SK-N-SH (cell line): ENCODE measurements around the gene GABRR1. TPM values are rescaled to one million over a fixed set of nuclear protein-coding genes. Genes with fewer than 3 reads are reported as not detected.

Experiments used
- CTCF ChIA-PET: fragments of 300-600, 350-600 bp; formaldehyde crosslinking; extraction: SDS; loops from one replicate; lab custom pipeline; 2021; lab: Yijun Ruan, JAX
- POLR2A ChIA-PET: fragments of 350-600 bp; sonication (Branson Sonifier 250); formaldehyde crosslinking; extraction: SDS; loops from one replicate; lab custom pipeline; 2020; ENCODE audit warnings: antibody characterized with exemption, inconsistent platforms; lab: Yijun Ruan, JAX
- DNase-seq: peaks from one replicate; pipeline ENCODE4 v3.0.0; 2012
- H2AFZ ChIP-seq: fragments of 200-600 bp; sonication (generic); 2 replicates; pipeline ENCODE4 v1.8.1; 2016; ENCODE audit warnings: antibody characterized with exemption, mild to moderate bottlenecking, low read depth
- H3F3A ChIP-seq: fragments of 200-600 bp; sonication (generic); replicated peaks from 2 replicates; pipeline ENCODE3; 2016; ENCODE audit warnings: antibody characterized with exemption, mild to moderate bottlenecking; ENCODE audit not compliant: insufficient read depth
- H3K27ac ChIP-seq, 2 experiments: fragments of 200-500 bp in 1 of 2; fragments of 200-600 bp in 1 of 2; sonication (Bioruptor generic) in 1 of 2; sonication (generic), shearing (Covaris generic) in 1 of 2; 2 replicates each; pipeline versions ENCODE4 v1.5.1 to v1.6.1; 2014 to 2016; ENCODE audit warnings: low read depth in 2 of 2, inconsistent platforms in 1 of 2, low read length in 1 of 2, mild to moderate bottlenecking in 1 of 2, mixed read lengths in 1 of 2
- H3K27me3 ChIP-seq: fragments of 200-600 bp; sonication (generic), shearing (Covaris generic); 2 replicates; pipeline ENCODE4 v1.6.1; 2016; ENCODE audit warnings: mixed run types; ENCODE audit not compliant: insufficient read depth
- H3K36me3 ChIP-seq, 2 experiments: fragments of 200-500 bp in 1 of 2; fragments of 200-600 bp in 1 of 2; sonication (Bioruptor generic) in 1 of 2; sonication (generic) in 1 of 2; replicated peaks in 1 of 2; 2 replicates each; pipeline versions ENCODE3 to v1.5.1; 2014 to 2016; ENCODE audit warnings: low read length in 1 of 2, mild to moderate bottlenecking in 1 of 2; ENCODE audit not compliant: insufficient read depth in 2 of 2, control insufficient read depth in 1 of 2
- H3K4me1 ChIP-seq, 2 experiments: fragments of 200-500 bp in 1 of 2; fragments of 200-600 bp in 1 of 2; sonication (Bioruptor generic) in 1 of 2; sonication (generic), shearing (Covaris generic) in 1 of 2; 2 replicates each; pipeline versions ENCODE4 v1.5.1 to v1.6.1; 2014 to 2016; ENCODE audit warnings: low read depth in 1 of 2, low read length in 1 of 2, mixed run types in 1 of 2; ENCODE audit not compliant: insufficient read depth in 2 of 2, control insufficient read depth in 1 of 2
- H3K4me2 ChIP-seq: fragments of 200-600 bp; sonication (generic), shearing (Covaris generic); 2 replicates; pipeline ENCODE4 v1.6.1; 2017; ENCODE audit warnings: mixed run types
- H3K4me3 ChIP-seq, 2 experiments: fragments of 200-500 bp in 1 of 2; fragments of 200-600 bp in 1 of 2; sonication (Bioruptor generic) in 1 of 2; sonication (generic), shearing (Covaris generic) in 1 of 2; 2 replicates each; pipeline versions ENCODE4 v1.5.1 to v1.8.1; 2014 to 2016; ENCODE audit warnings: low read depth in 2 of 2, inconsistent platforms in 1 of 2, low read length in 1 of 2, mild to moderate bottlenecking in 1 of 2, mixed read lengths in 1 of 2, moderate library complexity in 1 of 2
- H3K79me2 ChIP-seq: fragments of 200-600 bp; sonication (generic); 2 replicates; pipeline ENCODE4 v1.8.1; 2017; ENCODE audit warnings: mild to moderate bottlenecking; ENCODE audit not compliant: insufficient read depth
- H3K9ac ChIP-seq: fragments of 200-600 bp; sonication (generic); 2 replicates; pipeline ENCODE4 v1.6.1; 2017; ENCODE audit warnings: mixed run types
- H3K9me2 ChIP-seq: fragments of 200-600 bp; sonication (generic); 2 replicates; pipeline ENCODE4 v1.6.1; 2017; ENCODE audit warnings: mixed run types
- H3K9me3 ChIP-seq: fragments of 200-600 bp; sonication (generic); 2 replicates; pipeline ENCODE4 v1.6.1; 2017; ENCODE audit warnings: mixed run types, mild to moderate bottlenecking, moderate library complexity
- H4K20me1 ChIP-seq: fragments of 200-600 bp; sonication (generic); 2 replicates; pipeline ENCODE4 v1.6.1; 2017; ENCODE audit warnings: mild to moderate bottlenecking, mixed run types; ENCODE audit not compliant: insufficient read depth
- CTCF ChIP-seq: fragments of 200-600 bp; sonication (generic); IDR thresholded peaks from 2 replicates; pipeline ENCODE4 v1.6.1; 2017; ENCODE audit warnings: antibody characterized with exemption, mild to moderate bottlenecking, moderate library complexity
- ELF1 ChIP-seq: IDR thresholded peaks from 2 replicates; pipeline ENCODE4 v1.4.0; 2012
- EP300 ChIP-seq, 2 experiments: IDR thresholded peaks; 2 replicates each; pipeline versions ENCODE4 v1.4.0 to v1.6.1; 2012; ENCODE audit warnings: borderline replicate concordance in 1 of 2, low read depth in 1 of 2, low read length in 1 of 2
- FOSL2 ChIP-seq: IDR thresholded peaks from 2 replicates; pipeline ENCODE4 v1.4.0; 2012; ENCODE audit warnings: low read depth, mild to moderate bottlenecking, moderate library complexity, borderline replicate concordance
- FOXM1 ChIP-seq: IDR thresholded peaks from 2 replicates; pipeline ENCODE4 v1.4.0; 2012; ENCODE audit warnings: low read depth, mild to moderate bottlenecking
- GABPA ChIP-seq: IDR thresholded peaks from 2 replicates; pipeline ENCODE4 v1.4.0; 2012; ENCODE audit warnings: low read depth, mild to moderate bottlenecking
- GATA2 ChIP-seq: sonication (generic); formaldehyde crosslinking; IDR thresholded peaks from 2 replicates; pipeline ENCODE4 v1.5.0; 2020; ENCODE audit warnings: mild to moderate bottlenecking, missing genetic modification reagents
- JUND ChIP-seq: IDR thresholded peaks from 2 replicates; pipeline ENCODE4 v1.4.0; 2012
- MAX ChIP-seq: IDR thresholded peaks from 2 replicates; pipeline ENCODE4 v1.4.0; 2012; ENCODE audit warnings: low read depth
- MEF2A ChIP-seq: IDR thresholded peaks from 2 replicates; pipeline ENCODE4 v1.4.0; 2012; ENCODE audit warnings: low read depth, borderline replicate concordance
- RAD21 ChIP-seq: IDR thresholded peaks from 2 replicates; pipeline ENCODE4 v1.6.1; 2012; ENCODE audit warnings: mild to moderate bottlenecking, low read length
- SIN3A ChIP-seq: IDR thresholded peaks from 2 replicates; pipeline ENCODE4 v1.6.1; 2012; ENCODE audit warnings: low read depth, mild to moderate bottlenecking, low read length, moderate library complexity, borderline replicate concordance
- SMC3 ChIP-seq: IDR thresholded peaks from 2 replicates; pipeline ENCODE4 v1.6.1; 2012; ENCODE audit warnings: low read depth, low read length, improper control_type of control experiment
- TEAD4 ChIP-seq: IDR thresholded peaks from 2 replicates; pipeline ENCODE4 v1.4.0; 2012; ENCODE audit warnings: mild to moderate bottlenecking, borderline replicate concordance; ENCODE audit not compliant: insufficient read depth
- USF1 ChIP-seq: IDR thresholded peaks from 2 replicates; pipeline ENCODE4 v1.4.0; 2012; ENCODE audit warnings: low read depth, borderline replicate concordance
- WGBS: methylation state at CpG from one replicate; pipeline ENCODE4 v1.1.6; 2017; ENCODE audit warnings: low lambda C conversion rate; 5-methylcytosine and 5-hydroxymethylcytosine counted together
- polyA plus RNA-seq, 3 experiments: library from polyadenylated mRNA; depleted of rRNA; stranded (reverse); fragments of >200 nt; gene quantifications; 2 replicates each; pipeline ENCODE4 v1.2.3, GENCODE V29; 2012
- TF ChIP-seq, protein P1 (sequence below): IDR thresholded peaks from 2 replicates; pipeline ENCODE4; 2012
- TF ChIP-seq, protein P2 (sequence below): IDR thresholded peaks from 2 replicates; pipeline ENCODE4 v1.4.0; 2012; ENCODE audit warnings: low read depth, borderline replicate concordance

GABRR1 gene
- polyA plus RNA-seq (2012; rRNA removed), result not detected in 2 replicates
- polyA plus RNA-seq (2012; cell fraction: cytosol; rRNA removed), result not detected in 2 replicates
- not detected in 2 replicates for polyA plus RNA-seq (2012; cell fraction: nucleus; rRNA removed)

GRCh38 chr6:89217299-89217910 is at the start of gene GABRR1:
Gene GABRR1 (minus strand): TSS chr6:89217358. CDS start chr6:89217322, 36 bp downstream.
- Histone ChIP-seq H2AFZ (no peak within 1 kb of the TSS), H3K27ac (no peak within 1 kb of the TSS), H3K4me3 (no peak within 1 kb of the TSS), H3K4me2 (no peak within 1 kb of the TSS), H3K9ac (no peak within 1 kb of the TSS), H3K36me3 (no peaks in the 10 kb centered on the region), H3K9me2 (no peaks in the 10 kb centered on the region), H3K79me2 (no peaks in the 10 kb centered on the region), H3K4me1 (no peaks in the 10 kb centered on the region; a peak in 3 of 4 replicates), H4K20me1 (no peaks in the 10 kb centered on the region), H3F3A (no peaks in the 10 kb centered on the region), H3K27me3 (no peaks in the 10 kb centered on the region; the same call in 1 of the 2 replicates), H3K9me3 (no peaks in the 10 kb centered on the region)
- DNase-seq, result no peak
- POLR2A ChIA-PET, result no interaction called here
- CTCF ChIA-PET, result no interaction called here
- whole genome bisulfite sequencing, result 82% methylated on average over 10 of the region's 10 CpGs
- TF ChIP-seq, protein P1, sequence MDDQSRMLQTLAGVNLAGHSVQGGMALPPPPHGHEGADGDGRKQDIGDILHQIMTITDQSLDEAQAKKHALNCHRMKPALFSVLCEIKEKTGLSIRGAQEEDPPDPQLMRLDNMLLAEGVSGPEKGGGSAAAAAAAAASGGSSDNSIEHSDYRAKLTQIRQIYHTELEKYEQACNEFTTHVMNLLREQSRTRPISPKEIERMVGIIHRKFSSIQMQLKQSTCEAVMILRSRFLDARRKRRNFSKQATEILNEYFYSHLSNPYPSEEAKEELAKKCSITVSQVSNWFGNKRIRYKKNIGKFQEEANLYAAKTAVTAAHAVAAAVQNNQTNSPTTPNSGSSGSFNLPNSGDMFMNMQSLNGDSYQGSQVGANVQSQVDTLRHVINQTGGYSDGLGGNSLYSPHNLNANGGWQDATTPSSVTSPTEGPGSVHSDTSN, result no peak
- no peak for TF ChIP-seq SIN3A
- TF ChIP-seq CTCF, result no peak
- TF ChIP-seq GATA2 (CRISPR knock-in tag), result no peak
- no peak for TF ChIP-seq MEF2A
- no peak for TF ChIP-seq USF1
- no peak for TF ChIP-seq MAX
- TF ChIP-seq FOSL2, result no peak
- TF ChIP-seq JUND, result no peak
- TF ChIP-seq FOXM1, result no peak
- no peak for TF ChIP-seq EP300 (IDR thresholded peaks at IDR 0.05; ENCODE audit: borderline replicate concordance in 1 of 2, low read depth in 1 of 2, low read length in 1 of 2)
- no peak for TF ChIP-seq RAD21
- TF ChIP-seq TEAD4, result no peak
- TF ChIP-seq, protein P2, sequence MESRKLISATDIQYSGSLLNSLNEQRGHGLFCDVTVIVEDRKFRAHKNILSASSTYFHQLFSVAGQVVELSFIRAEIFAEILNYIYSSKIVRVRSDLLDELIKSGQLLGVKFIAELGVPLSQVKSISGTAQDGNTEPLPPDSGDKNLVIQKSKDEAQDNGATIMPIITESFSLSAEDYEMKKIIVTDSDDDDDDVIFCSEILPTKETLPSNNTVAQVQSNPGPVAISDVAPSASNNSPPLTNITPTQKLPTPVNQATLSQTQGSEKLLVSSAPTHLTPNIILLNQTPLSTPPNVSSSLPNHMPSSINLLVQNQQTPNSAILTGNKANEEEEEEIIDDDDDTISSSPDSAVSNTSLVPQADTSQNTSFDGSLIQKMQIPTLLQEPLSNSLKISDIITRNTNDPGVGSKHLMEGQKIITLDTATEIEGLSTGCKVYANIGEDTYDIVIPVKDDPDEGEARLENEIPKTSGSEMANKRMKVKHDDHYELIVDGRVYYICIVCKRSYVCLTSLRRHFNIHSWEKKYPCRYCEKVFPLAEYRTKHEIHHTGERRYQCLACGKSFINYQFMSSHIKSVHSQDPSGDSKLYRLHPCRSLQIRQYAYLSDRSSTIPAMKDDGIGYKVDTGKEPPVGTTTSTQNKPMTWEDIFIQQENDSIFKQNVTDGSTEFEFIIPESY, result no peak
- no peak for TF ChIP-seq SMC3
- TF ChIP-seq ELF1, result no peak
- no peak for TF ChIP-seq GABPA
